ENCODE results near the gene FAM43B. TPM values are rescaled to one million over a fixed set of nuclear protein-coding genes. Genes with fewer than 3 reads are reported as not detected.

FAM43B gene
- total and polyA plus RNA-seq, 4 donors, result 0.20 to 0.67 (median 0.29) TPM

DNA sequence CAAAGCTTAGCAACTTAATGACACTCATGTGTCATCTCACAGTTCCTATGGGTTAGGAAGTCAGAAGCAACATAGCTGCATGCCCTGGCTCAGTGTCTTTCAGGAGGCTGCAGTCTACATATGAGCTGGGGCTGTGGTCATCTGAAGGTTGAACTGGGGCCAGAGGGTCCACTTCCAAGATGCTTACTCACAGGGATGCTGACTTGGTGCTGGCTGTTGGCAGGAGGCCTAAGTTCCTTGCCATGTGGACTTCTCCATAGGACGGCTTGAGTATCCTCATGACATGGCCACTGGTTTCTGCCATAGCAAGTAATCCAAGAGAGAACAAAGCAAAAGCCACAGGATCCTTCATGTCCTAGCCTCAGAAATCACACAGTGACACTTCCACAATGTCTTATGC is 12.1 kb upstream of the FAM43B start:
- H3K27ac ChIP-seq (ENCODE audit: low read depth in 1 of 2, low read length in 1 of 2), result no peak overlapping the region
- DNase-seq (no peak), ATAC-seq (ENCODE audit: insufficient read depth, low FRiP score) (no peak)
- H3K27me3 ChIP-seq (ENCODE audit: control insufficient read depth in 3 of 3, insufficient read depth in 3 of 3, low read length in 2 of 3), result peaks cover 0 to 42% (median 0%) of the 10 kb centered on the region in 3 donors
- no peaks in the 10 kb centered on the region for H3K9me3 ChIP-seq (ENCODE audit: control insufficient read depth in 4 of 4, insufficient read depth in 3 of 4, low read length in 3 of 4)
- H3K36me3 ChIP-seq (ENCODE audit: control insufficient read depth in 4 of 4, insufficient read depth in 4 of 4, low read length in 4 of 4), result no peaks in the 10 kb centered on the region
- 95 to 96% methylated on average over 1 of the region's 1 CpG for WGBS, 2 donors
- no peak overlapping the region for H3K9ac ChIP-seq (ENCODE audit: insufficient read depth in 1 of 2, low read length in 2 of 2)
- no peaks in the 10 kb centered on the region for H3K4me1 ChIP-seq (ENCODE audit: control insufficient read depth in 5 of 5, insufficient read depth in 5 of 5, low read length in 5 of 5)
- TF ChIP-seq, protein P1, sequence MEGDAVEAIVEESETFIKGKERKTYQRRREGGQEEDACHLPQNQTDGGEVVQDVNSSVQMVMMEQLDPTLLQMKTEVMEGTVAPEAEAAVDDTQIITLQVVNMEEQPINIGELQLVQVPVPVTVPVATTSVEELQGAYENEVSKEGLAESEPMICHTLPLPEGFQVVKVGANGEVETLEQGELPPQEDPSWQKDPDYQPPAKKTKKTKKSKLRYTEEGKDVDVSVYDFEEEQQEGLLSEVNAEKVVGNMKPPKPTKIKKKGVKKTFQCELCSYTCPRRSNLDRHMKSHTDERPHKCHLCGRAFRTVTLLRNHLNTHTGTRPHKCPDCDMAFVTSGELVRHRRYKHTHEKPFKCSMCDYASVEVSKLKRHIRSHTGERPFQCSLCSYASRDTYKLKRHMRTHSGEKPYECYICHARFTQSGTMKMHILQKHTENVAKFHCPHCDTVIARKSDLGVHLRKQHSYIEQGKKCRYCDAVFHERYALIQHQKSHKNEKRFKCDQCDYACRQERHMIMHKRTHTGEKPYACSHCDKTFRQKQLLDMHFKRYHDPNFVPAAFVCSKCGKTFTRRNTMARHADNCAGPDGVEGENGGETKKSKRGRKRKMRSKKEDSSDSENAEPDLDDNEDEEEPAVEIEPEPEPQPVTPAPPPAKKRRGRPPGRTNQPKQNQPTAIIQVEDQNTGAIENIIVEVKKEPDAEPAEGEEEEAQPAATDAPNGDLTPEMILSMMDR (IDR thresholded peaks at IDR 0.05; ENCODE audit: control extremely low read depth, extremely low read depth), result no peak
- no peak overlapping the region for H3K4me3 ChIP-seq

DNA sequence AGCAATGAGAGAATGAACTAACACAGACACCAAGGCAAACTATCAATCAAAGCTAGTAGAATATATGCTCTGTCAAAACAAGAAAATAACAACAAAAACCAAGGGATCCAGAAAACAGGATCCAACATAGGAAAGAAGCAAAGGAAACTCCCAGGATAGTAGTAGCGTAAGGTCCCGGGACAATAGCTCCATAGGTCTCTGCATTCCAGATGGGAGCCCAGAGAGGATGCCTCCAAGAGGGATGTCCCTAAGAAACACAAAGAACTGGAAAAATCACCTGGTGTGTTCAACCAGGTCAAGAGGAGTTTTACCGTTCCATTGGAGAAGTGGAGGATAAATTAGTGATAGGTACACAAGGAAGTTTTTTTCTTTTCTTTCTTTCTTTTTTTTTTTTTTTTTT is 5.7 kb upstream of the FAM43B start:
- no peak overlapping the region for H3K4me3 ChIP-seq
- 82 to 85% methylated on average over 3 of the region's 3 CpGs for WGBS, 2 donors
- TF ChIP-seq, protein P1 (IDR thresholded peaks at IDR 0.05; ENCODE audit: control extremely low read depth, extremely low read depth), result no peak

DNA sequence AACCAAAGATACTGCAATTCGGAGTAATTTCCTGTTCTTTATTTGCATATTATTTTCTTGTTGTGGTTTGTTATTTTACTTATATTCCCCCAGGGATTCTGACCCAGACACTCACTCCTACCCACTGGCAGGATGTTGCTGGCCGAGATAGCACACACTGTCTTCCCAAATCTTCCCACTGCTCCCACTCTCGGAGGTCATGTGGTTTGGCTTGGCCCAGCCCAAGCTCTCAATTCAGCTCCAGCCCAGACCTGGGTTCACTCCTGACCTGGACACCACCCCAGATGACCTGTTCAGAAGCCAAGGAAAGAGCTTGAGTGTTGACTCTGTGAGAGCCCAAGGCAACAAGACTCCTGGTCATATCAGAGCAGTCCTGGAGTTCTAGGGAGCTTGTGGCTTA is 1.2 kb upstream of the FAM43B start:
- 55 to 81% methylated on average over 3 of the region's 3 CpGs for WGBS, 2 donors
- TF ChIP-seq, protein P1 (IDR thresholded peaks at IDR 0.05; ENCODE audit: control extremely low read depth, extremely low read depth), result no peak
- Histone ChIP-seq H3K27me3 (ENCODE audit: control insufficient read depth in 3 of 3, insufficient read depth in 3 of 3, low read length in 2 of 3) (peaks cover 16 to 54% (median 27%) of the 10 kb centered on the region in 3 donors), H3K9me3 (ENCODE audit: control insufficient read depth in 4 of 4, insufficient read depth in 3 of 4, low read length in 3 of 4) (peaks cover 0 to 10% (median 0%) of the 10 kb centered on the region in 4 donors), H3K4me1 (ENCODE audit: control insufficient read depth in 5 of 5, insufficient read depth in 5 of 5, low read length in 5 of 5) (peaks cover 0 to 17% (median 4%) of the 10 kb centered on the region in 5 donors), H3K27ac (ENCODE audit: low read depth in 1 of 2, low read length in 1 of 2) (no peak overlapping the region), H3K36me3 (ENCODE audit: control insufficient read depth in 4 of 4, insufficient read depth in 4 of 4, low read length in 4 of 4) (no peaks in the 10 kb centered on the region), H3K4me3 (no peak overlapping the region), H3K9ac (ENCODE audit: insufficient read depth in 1 of 2, low read length in 2 of 2) (no peak overlapping the region)
- ATAC-seq (ENCODE audit: insufficient read depth, low FRiP score) (no peak), DNase-seq (no peak)

More for the DNA sequence above, 5.7 kb upstream of the FAM43B start:
- Histone ChIP-seq H3K27ac (ENCODE audit: low read depth in 1 of 2, low read length in 1 of 2) (no peak overlapping the region), H3K36me3 (ENCODE audit: control insufficient read depth in 4 of 4, insufficient read depth in 4 of 4, low read length in 4 of 4) (no peaks in the 10 kb centered on the region), H3K9ac (ENCODE audit: insufficient read depth in 1 of 2, low read length in 2 of 2) (no peak overlapping the region), H3K4me1 (ENCODE audit: control insufficient read depth in 5 of 5, insufficient read depth in 5 of 5, low read length in 5 of 5) (peaks cover 0 to 4% (median 0%) of the 10 kb centered on the region in 5 donors), H3K9me3 (ENCODE audit: control insufficient read depth in 4 of 4, insufficient read depth in 3 of 4, low read length in 3 of 4) (peaks cover 0 to 3% (median 0%) of the 10 kb centered on the region in 4 donors), H3K27me3 (ENCODE audit: control insufficient read depth in 3 of 3, insufficient read depth in 3 of 3, low read length in 2 of 3) (peaks cover 0 to 37% (median 4%) of the 10 kb centered on the region in 3 donors)
- DNase-seq, result no peak
- no peak for ATAC-seq (ENCODE audit: insufficient read depth, low FRiP score)
